GM12892 (cell line): Measurements from ENCODE around the gene RSPRY1.
"Not testable (repeated sequence)": the region's sequence is repeated elsewhere in the genome, so short reads cannot be mapped to it uniquely, and the experiment has no call there.

Experiments
- DNase-seq: peaks from one replicate; pipeline ENCODE4 v3.0.0; 2011; ENCODE audit not compliant: insufficient read length
- FAIRE-seq: peaks from 2 replicates; lab custom pipeline; 2011; peaks lifted over from hg19 to GRCh38; lab: Jason Lieb, UNC
- POLR2A ChIP-seq: IDR thresholded peaks from 2 replicates; pipeline ENCODE4 v1.6.1; 2011; ENCODE audit warnings: low read depth, low read length, control low read depth
- POLR2AphosphoS5 ChIP-seq: IDR thresholded peaks from 2 replicates; pipeline ENCODE4 v1.6.1; 2011; ENCODE audit warnings: low read depth, low read length, control low read depth
- TAF1 ChIP-seq: IDR thresholded peaks from 2 replicates; pipeline ENCODE4 v1.6.1; 2011; ENCODE audit warnings: low read depth, mild to moderate bottlenecking, control low read depth, low read length, borderline replicate concordance

Gene RSPRY1

DNA sequence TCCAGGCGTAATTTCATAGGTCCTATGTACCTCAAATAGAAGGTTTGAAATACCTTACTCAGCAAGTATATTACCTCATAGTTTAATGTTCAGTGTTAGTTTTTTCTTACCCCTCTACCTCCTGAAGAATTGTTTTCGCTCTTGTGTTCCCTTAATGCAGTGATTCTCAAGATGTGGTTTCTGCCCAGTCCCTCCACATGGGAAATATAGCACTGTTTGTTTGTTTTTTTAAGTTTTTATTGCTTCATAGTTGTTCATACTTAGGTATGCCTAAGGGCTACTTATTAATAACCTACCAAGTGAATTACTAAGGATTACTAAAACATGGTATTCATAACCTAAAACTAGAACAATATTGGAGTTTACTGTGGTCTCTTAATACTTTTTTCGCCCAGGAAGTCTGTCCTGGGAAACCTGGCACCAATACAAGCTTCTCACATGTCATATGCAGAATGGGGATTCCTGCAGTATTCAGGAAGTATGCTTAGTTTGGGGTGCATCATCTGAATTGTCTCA lies 5.0 kb downstream of the RSPRY1 start:
- TF ChIP-seq POLR2AphosphoS5, result no peak
- TF ChIP-seq TAF1, result no peak
- TF ChIP-seq POLR2A, result no peak
- FAIRE-seq (no peak), DNase-seq (no peak)

DNA sequence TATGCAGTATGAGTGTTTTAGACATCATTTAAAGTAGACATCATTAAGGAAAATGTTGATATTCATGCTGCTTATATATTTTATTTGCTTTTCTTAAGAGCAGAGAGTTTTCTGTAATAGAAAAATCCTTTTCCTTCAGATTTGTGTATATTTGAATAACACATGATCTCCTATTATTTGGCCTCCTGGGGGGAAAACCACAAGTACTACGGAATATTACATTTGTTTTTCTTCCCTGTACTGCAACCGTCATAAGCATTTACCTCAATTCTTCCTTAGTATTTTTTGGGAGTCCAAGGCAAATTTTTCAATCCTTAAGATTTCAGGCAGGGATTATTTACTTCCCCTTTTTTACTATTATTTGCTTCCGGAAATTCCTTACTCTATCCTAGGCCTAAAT lies 6.0 kb downstream of the RSPRY1 start:
- no peak for TF ChIP-seq TAF1
- TF ChIP-seq POLR2AphosphoS5, result no peak
- no peak for TF ChIP-seq POLR2A
- DNase-seq (no peak), FAIRE-seq (no peak)

DNA sequence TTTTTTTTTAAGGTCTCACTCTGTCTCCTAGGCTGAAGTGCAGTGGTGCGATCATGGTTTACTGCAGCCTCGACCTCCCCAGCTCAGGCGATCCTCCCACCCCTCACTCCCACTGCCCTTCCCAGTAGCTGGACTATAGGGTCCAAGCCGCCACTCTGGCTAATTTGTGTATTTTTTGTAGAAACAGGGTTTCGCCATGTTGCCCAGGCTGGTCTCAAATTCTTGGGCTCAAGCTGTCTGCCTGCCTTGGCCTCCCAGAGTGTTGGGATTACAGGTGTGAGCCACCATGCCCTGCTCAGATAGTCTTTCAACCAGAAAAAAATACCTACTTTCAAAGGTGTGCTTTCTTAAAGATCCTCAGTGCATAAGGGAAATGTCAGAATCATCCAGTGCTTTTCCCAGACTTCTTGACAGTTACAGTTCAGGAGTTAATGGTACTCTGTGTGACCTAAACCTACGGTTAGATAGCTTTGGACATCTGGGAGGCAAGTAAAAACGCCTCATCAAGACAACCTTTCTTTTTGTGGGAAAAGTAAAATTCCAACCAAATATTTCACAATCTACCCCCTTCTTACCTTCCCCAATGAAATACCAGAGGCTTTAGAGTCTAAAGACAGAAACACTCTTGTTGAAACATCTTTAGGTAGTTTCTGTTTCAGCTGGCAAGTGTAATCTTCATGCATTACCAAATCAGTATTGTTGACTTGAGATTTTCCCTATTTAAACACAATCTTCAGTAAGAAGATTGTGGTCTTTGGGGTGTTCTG lies 6.8 kb downstream of the RSPRY1 start:
- DNase-seq (no peak), FAIRE-seq (peak; percentile 62)
- TF ChIP-seq TAF1, result no peak
- TF ChIP-seq POLR2A, result no peak
- TF ChIP-seq POLR2AphosphoS5, result no peak

DNA sequence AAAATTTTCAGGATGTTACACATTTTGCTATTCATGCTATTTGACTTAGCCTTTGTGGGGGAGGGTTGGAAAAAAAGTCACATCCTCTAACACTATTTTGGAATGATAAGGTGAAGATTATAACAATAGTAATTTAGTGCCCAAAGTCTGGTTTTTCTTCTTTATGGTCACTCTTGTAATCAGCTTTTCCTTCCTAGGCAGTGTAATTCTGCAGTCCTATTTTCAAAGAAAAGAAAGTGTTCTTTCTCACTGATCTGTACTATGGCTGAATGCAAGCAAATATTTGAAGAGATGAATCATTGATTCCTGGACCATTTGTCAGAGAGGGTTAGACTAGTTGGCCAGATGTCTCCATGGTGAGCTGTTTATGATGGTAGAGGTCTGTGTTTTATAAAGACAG lies 8.4 kb downstream of the RSPRY1 start:
- TF ChIP-seq TAF1, result no peak
- peak; percentile 78 for FAIRE-seq
- no peak for DNase-seq

DNA sequence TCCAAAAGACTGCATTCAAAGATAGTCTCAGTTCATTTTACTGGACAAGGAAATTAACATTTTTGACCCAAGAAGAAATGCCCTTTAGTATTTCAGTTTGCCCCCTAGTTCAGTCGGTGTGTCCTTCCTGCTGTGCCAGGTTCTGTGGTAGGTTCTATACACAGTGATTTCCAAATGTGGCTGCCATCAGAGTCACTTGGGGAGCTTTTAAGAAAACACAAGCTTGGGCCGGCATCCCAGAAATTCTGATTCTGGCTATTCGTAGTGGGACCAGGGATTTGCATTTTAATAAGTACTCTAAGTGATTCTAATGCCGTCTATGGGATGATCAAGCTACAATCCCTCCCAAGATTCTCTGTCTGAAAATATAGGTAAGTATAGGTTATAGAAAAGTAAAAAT lies 10.2 kb downstream of the RSPRY1 start:
- TF ChIP-seq TAF1 (no peak), POLR2AphosphoS5 (no peak), POLR2A (no peak)
- DNase-seq (no peak), FAIRE-seq (no peak)

DNA sequence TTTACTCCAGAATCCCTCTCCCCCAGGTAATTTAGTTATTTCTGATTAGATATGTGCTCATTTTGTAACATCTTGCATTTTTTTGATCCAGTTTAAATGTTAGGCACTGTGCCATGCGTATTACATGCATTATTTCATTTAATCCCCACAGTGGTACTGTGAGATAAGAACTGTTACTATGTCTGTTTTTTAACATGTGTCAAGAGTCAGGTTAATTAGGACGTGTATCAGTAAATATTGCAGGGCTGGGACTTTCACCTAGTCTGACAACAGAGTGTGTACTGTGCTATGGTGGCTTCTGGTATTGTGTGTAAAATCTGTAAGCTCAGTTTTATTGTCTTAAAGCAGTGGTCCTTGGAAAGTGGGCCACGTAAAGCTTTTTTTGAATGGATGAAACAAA lies 10.6 kb downstream of the RSPRY1 start:
- FAIRE-seq, result peak; percentile 24
- no peak for DNase-seq
- TF ChIP-seq TAF1 (no peak), POLR2A (no peak), POLR2AphosphoS5 (no peak)

DNA sequence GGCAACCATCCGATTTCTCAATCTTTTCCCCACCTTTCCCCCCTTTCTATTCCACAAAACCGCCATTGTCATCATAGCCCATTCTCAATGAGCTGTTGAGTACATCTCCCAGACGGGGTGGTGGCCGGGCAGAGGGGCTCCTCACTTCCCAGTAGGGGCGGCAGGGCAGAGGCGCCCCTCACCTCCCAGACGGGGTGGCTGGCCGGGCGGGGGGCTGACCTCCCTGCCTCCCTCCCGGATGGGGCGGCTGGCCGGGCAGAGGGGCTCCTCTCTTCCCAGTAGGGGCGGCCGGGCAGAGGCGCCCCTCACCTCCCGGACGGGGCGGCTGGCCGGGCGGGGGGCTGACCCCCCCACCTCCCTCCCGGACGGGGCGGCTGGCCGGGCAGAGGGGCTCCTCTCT lies 14.2 kb downstream of the RSPRY1 start:
- not testable (repeated sequence) for FAIRE-seq, DNase-seq

DNA sequence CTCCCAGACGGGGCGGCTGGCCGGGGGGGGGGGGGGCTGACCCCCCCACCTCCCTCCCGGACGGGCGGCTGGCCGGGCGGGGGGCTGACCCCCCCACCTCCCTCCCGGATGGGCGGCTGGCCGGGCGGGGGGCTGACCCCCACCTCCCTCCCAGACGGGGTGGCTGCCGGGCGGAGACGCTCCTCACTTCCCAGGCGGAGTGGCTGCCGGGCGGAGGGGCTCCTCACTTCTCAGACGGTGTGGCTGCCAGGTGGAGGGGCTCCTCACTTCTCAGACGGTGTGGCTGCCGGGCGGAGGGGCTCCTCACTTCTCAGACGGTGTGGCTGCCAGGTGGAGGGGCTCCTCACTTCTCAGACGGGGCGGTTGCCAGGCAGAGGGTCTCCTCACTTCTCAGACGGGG lies 14.8 kb downstream of the RSPRY1 start:
- DNase-seq, FAIRE-seq: not testable (repeated sequence)

DNA sequence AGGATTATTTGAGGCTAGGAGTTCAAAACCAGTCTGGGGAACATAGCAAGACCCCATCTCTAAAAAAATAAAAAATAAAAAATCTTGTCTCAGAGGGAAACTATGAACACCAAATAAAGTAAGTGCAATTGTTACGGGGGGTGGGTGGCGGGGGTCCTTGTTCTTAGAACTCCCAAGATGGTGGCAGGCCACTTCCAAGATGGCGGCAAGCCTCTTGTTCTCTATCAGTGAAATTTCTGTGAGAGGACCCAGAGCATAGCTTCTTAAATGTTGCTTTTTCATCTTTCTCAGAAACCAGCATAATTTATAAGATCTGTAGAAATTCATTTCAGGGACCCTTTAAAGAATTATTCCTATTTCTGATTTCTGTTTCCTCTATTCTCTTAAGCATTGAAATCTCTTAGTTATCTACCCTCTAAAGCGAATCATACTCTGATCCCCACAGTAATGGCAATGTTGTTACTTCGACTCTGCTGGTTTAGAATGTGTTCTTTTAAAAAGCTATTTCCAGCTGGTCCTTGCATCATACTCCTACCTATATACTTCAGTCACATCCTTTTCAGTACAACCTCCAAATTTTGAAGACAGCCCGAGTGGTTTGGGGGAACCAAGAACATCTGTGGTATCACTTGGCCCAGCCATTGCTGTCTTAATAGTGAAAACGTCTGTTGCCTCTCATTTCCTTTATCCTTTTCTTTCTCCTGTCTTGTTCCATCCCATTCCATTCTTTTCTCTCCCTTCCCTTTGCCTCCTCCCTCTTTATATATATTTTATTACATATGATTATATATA lies 16.2 kb downstream of the RSPRY1 start:
- TF ChIP-seq POLR2AphosphoS5 (no peak), TAF1 (no peak), POLR2A (no peak)
- DNase-seq (no peak), FAIRE-seq (no peak)

DNA sequence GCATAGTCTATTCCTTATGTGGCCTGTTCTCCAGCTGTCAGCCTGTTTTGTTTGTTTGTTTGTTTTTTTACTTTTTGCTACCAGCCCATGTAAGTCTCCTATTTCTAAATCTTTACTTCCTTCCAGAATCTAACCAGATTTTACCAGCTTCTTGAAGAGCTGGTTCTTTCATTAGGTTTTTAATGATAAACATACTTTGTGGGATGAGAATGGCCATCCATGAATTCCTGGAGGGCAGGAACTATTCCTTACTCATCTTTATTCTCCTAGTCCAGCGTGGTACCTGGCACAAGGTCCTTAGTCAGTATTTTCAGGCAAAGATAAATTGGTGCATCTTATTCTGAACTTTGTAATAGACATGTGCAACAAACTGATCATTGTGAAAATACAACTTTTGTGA lies 17.3 kb downstream of the RSPRY1 start:
- DNase-seq (no peak), FAIRE-seq (no peak)
- no peak for TF ChIP-seq POLR2AphosphoS5
- TF ChIP-seq POLR2A, result no peak
- TF ChIP-seq TAF1, result no peak

DNA sequence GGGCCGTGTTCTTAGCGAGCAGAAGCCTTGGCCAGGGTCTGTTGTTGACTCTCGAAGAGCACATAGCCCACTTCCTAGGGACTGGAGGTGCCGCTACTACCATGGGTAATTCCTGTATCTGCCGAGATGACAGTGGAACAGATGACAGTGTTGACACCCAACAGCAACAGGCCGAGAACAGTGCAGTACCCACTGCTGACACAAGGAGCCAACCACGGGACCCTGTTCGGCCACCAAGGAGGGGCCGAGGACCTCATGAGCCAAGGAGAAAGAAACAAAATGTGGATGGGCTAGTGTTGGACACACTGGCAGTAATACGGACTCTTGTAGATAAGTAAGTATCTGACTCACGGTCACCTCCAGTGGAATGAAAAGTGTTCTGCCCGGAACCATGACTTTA lies 18.5 kb downstream of the RSPRY1 start:
- no peak for TF ChIP-seq TAF1
- no peak for TF ChIP-seq POLR2AphosphoS5
- no peak for TF ChIP-seq POLR2A
- no peak for DNase-seq
- FAIRE-seq, result no peak

DNA sequence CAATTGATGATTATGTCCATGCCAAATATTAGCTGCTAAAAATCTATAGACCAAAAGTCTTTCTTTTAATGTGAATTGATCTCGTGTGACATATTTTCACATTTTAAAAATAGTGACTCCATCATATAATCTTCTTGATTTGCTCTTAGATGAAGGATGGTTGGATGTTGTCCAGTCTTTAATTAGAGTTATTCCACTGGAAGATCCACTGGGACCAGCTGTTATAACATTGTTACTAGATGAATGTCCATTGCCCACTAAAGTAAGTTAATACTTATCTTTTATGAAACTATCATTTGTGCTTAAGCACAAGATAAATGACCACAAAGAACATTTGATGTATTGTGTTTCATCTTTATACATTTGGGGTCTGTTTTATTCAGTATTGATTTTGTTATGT lies 22.8 kb downstream of the RSPRY1 start:
- DNase-seq, result no peak
- no peak for FAIRE-seq
- TF ChIP-seq POLR2AphosphoS5 (no peak), TAF1 (no peak), POLR2A (no peak)
